GM18526 (cell line): ENCODE data around the gene EYA4.

Experiments
- POLR2A ChIP-seq: IDR thresholded peaks from 3 replicates; pipeline ENCODE4 v1.6.1; 2011; ENCODE audit not compliant: insufficient read length; ENCODE audit errors: extremely low read depth

Gene EYA4

DNA sequence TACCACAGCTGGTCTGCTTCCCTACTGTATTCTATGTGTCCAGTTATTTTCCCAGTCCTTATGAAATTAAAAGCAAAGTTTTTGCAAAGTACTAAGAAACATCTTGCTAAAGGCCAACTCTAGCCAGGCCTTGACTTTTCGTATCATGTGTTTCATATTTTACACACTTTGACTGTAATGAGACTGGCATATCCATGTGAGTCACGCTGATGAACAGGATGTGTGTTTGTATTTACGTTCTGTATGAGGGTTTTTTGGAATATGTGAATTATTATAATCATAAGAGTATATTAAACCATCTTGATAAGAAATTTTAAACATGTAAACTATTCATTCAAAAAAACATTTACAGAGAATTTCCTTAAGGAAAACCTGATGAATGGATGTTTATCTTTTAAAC lies 59.7 kb downstream of the EYA4 start:
- TF ChIP-seq POLR2A, result no peak

DNA sequence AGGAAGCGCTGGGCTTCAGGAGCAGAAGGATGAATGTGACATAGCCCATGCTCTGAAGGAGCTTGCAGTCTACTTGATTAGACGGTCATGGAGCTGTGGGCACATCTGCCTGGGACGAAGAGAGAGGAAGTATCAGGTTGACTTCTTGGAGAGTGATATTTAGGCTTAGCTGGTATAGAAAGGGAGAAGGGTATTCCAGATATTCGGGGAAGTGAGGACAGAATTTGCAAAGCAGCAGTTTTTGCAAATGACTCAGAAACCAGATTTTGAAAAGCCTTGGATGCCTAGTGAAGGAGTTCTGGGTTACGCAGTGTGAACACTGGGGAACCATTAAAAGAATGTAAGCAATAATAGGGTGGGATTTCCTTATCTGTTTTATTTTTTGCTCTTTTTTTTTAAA lies 60.7 kb downstream of the EYA4 start:
- no peak for TF ChIP-seq POLR2A

DNA sequence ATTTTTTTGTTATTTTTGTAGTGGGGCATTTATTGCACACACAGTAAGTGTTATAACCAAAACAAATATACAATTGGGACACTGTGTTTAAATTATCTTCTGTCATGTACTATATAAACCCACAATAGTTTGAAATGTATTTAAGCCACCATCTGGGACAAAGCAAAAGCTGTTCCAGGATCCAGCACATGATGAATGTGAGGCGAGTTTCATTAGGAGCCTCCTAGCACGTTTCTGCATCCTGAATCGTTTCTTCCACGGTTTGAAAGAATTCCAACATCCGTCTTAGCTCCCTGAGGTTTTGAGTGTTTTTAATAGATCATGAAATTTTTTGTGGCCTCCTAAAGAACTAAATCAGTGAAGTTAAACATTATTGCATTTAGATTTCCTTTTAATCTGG lies 65.8 kb downstream of the EYA4 start:
- TF ChIP-seq POLR2A, result no peak

DNA sequence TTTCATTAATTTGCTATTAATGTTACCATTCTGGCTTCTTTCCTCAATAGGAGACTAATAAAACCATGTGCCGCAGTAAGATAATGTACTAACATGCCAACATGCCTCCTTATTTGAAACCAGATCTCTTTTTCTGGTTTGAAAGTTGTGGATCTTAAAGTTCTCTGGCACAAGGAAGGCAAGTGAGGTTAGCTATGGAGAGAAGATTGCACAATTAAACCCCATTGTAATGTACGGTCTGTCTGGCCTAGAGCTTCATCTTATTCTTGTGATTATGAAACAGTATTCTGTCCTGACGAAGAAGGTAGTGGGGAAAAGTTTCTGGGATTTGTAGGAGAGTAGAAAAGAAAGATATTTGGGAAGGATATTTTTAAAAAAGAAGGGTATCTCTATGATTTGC lies 68.4 kb downstream of the EYA4 start:
- no peak for TF ChIP-seq POLR2A

DNA sequence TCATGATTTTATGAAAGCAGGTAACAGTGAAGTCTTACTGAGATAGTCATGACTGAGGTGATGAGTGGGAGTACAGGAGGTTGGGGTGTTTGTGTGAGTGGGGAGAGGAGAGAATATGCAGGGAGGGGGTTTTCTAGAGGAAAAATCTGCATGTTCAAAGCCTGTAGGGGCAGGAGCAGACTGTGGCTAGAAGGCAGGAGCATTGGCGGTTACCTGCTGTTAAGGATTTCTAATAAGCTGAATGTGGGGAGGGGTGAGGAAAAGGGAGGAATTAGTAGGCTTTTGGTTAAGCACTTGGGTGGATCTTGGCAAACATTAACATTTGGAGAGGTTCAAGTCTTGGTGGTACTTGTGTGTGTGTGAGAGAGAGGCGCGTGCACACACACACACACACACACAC lies 70.8 kb downstream of the EYA4 start:
- TF ChIP-seq POLR2A, result no peak

DNA sequence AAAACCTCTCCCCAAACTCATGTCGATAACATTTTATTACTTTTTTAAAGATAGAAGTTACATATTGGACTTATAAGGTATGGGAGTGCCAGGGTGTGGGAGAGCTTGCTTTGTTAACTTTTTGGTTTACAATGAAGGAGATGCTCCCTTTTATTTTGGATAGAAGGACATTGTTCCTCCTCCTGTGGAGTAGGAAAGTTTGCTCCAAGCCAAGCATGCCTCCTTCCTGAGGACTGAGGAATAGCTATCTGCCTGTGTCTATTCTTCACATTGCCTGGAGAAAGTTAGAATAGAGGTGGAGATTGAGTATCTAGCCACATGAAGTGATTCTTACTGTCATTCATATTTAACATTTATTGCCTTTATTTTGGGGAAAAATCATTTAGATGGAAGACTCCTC lies 71.9 kb downstream of the EYA4 start:
- no peak for TF ChIP-seq POLR2A

DNA sequence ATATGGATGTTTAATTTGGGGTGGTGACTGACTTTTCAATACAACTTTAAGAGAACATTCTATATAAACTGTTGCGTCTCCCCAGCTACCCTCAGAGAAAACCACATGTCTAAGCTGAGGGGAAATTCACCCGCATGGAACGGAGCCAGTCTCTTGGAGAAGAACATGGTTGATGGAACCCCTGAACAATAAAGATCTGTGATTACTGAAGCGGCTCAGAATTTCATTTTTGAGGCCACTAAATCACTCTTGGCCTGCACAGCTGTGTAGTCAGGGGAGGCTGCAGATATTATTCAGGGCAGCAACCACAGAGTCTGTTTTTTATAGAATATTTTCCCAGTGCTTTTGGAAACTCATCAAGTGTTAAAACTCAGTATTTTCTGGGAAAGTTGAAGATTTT lies 73.8 kb downstream of the EYA4 start:
- TF ChIP-seq POLR2A, result no peak

DNA sequence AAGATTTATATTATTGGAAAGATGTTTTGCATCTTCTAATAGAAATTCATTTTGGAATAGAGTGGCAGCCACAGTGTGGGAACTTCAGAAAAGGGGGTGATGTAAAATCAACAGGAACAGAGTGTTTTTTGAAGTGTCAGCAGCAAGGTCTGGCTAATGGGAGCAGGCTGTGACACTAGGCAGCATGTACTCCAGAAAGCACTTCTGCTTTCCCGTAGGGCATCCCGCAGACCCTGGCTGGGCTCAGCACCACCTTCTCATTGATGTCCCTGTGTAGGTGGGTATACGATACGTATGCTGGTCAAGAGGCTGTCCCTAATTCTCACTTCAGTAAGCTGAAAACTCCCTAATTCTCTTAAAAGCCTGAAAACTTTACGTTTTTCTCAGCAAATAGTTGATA lies 74.7 kb downstream of the EYA4 start:
- TF ChIP-seq POLR2A, result no peak

DNA sequence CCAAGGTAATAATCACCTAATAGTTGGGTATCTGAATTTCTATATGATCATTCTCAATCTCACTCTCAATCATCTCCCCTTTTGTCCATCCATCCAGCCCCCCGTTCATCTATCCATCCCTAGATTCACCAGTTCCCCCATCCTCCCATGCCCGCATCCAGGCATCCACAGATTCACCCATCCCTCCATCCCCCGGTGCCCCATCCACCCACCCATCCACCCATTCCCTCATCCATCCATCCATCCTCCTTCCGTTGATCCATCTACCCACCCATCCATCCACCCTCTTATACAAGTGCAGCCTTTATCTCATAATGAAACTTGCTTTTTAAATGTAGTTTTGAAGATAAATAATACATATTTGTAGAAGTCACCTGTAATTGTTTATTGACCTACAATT lies 76.5 kb downstream of the EYA4 start:
- no peak for TF ChIP-seq POLR2A

DNA sequence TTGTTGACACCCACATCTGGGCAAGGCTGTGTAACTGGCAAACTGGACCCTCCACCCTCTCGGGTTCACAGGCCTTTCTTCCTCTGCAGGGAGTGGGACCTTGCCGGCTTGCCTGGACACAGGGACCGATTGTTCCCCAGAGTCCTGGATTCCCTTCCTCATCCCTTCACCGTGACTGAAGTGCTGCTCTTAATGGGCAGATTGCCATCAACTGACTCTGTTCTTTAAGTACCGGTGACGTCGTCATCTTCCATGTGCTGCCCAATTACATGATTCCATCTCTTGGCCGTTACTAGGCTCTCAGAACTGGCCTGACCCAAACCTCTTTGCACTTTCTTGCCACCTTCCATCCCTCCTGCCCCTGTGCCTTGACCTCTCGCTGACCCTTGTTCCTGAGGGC lies 85.4 kb downstream of the EYA4 start:
- no peak for TF ChIP-seq POLR2A

DNA sequence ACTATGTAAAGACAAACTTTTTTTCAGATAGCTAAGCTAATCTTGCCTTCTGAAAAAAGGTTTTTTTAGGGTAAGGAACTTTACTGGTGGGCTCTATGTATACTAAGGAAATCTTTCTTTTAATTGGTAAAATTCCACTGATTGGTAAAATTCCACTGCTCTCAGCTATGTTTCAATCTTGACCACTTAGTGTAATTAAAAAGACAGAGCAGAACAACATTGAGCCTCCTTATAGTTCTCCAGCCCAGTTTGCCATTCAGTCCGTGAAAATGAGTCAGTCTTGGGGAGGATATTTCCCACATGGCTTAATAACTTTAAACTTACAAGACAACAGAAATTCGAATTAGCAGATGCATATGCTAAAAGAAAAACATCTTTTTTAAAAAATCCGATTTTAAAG lies 92.7 kb downstream of the EYA4 start:
- no peak for TF ChIP-seq POLR2A

DNA sequence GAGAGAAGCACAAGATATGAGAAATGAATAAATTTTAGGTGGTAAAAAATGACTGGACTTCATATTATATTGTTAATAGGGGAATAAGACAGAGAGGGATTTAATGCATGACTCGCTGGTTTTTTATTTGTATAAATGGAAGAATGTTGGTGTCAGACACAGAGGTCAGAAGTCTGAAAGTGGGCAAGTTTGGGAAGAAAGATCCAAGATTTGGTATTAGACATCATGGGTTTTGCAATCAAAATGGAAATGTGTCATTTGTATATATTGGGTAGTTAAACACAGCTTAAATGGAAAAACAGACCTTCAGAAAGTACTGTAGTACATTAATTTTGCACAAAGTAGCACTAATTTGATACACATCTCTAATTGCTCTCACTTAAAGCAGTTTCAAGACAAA lies 96.2 kb downstream of the EYA4 start:
- no peak for TF ChIP-seq POLR2A

DNA sequence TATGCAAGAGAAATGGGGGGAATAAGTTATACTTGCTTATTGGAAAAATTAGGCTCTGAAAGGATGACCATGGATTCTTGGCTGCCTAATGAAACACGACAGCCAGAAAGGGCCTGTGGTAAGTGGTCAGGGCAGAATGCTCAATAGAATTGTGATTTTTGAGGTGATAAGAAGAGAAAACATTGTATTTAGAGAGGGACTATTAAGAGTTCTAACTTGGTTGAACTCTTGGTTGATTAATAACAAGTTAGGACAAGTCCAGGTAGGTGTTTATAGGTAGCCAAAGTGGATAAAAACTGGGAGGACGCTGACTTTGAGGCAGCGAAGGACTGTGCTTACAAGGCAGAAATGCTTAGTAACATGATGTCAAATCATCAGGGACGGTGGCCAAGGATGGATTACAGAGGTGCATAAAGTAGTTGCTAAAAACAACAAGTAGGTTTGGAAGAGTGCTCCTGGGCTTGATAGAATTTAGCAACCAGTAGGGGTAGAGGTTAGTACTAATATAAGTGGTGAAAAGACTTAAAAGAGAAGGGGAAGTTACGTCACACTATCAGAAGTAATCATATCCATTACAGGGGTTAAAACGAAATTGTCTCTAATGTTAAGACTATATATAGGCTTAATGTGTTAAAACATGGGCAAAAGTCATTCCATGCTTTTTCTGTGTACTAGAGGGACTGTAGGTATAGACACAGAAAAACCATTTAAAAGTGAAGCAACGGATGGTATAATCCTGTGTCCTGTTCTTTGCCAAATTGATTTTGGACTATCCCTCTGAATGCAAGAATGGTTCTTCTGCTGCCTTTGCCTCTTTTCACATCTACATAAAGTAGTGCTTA lies 98.6 kb downstream of the EYA4 start:
- TF ChIP-seq POLR2A, result no peak

DNA sequence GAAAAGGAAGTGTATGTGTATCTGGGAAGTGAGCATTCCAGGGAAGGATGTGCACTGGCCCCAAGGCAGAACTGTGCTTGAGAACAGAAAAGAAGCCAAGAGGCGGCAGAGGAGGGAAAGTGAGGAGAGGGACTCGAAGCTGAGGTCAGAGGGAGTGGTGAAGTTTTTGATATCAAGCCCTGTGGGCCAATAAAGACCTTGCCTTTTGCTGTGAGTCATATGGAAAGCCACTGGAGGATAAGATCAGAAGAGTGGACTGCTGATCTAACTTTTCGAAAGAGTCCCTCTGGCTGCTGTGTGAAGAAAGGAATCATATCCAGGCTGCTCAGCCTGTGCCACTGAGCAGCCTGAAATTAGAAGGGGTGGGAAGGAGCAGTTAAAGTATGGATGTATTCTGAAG lies 99.4 kb downstream of the EYA4 start:
- TF ChIP-seq POLR2A, result no peak

DNA sequence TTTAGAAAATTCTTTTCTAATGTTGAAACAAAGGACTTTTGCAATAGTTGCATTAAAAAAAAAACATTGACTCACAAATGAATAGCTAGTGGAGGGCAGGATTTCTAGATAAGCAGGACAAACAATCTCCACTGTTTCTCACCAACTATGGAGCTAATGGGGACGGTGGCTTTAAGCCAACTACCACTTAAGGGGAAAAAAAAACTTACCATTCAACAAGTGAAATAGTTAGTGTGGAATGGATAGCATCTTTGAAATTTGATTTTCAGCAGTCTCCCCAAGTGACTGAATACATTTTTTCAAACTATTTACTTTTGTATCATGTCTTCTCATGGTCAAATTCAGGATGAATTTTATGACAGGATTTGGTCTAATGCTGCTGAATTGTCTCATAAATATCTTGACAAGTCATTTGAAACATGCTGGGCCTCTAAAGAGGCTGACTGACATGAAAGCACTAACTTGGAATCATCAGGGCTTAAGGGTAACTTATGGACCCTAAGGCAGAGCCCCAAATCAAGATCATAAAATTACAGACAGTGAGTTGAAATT lies 100.5 kb downstream of the EYA4 start:
- TF ChIP-seq POLR2A, result no peak

DNA sequence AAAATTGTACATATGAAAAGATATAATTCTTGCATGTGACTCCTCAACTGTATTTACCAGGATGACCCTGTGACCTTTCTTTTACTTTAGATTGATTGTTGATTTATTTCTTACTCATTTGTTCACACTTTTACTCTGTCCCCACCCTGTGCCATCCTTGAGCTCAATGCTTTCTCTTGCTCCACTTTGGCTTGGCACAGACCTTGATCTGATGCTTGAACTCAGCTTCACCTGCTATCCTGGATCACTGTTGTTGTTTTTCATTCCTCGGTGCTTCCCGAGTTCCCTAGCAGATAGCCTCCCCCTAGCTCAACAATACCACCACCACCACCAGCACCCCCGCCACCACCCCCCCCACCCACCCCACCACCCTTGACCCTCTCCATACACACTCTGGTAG lies 102.1 kb downstream of the EYA4 start:
- no peak for TF ChIP-seq POLR2A

DNA sequence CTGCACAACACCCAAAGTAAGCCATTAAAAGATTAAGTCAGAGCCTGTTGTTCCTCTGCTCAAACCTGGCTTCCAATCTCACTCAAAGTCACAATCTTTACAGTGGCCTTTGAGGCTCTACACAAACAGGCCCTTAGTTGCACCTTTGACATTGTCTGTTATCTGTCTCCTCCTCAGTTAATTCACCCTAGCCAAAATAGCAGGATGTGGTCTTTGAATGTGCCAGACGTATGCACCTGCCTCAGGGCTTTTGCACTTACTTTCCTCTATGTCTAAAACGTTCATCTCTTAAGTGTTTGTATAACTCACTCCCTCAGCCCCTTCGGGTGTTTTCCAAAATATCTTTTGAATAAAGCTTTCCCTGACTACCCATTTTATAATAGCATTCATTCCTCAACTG lies 107.7 kb downstream of the EYA4 start:
- no peak for TF ChIP-seq POLR2A
